ENCODE results near the gene HSF5.

HSF5 gene

GRCh38 chr17:58382108-58382871 is 105.9 kb downstream of the HSF5 start:
- DNase-seq: no peak

DNA sequence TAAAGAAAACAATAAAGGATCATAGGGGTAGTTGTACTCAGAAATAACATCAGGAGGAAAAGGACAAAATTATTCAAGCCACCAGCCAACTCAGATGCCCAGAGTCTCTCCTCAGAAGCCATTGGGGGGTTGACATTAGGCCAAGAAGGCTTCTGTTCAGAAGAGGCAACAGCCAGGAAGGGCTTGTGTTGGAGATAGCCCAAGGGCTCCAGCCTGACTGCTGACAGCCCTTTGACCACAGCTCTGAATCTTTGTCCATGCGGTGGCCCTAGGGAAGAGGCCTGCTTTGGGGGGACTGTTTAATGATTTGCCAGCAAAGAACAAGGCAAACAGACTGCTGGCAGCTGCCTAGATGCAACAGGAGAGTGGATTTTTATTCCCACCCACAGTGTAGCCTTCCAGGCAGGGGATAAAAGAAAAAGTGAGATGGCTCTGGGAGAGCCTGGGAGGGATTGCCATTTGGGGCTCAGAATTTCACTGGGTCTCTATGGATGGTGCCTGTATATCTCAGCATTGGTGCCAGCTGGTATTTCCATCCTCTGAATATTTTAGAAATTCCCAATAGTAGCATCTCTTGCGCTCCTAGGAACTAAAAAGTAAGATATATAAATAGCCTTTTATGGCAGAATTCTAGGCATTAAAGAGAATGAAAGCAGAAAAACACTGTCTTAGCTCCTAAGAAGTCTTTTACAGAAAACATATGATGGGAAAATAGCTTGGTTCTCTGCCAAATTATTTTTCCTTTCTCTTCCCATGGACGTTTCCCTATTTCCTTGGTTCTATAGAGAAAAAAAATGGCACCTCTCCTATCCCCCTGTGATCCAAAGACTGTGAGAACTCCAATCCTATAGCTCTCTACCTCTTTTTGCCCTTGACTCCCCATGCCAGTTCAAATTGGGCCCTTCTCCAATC is 106.8 kb downstream of the HSF5 start:
- no peak for DNase-seq

DNA sequence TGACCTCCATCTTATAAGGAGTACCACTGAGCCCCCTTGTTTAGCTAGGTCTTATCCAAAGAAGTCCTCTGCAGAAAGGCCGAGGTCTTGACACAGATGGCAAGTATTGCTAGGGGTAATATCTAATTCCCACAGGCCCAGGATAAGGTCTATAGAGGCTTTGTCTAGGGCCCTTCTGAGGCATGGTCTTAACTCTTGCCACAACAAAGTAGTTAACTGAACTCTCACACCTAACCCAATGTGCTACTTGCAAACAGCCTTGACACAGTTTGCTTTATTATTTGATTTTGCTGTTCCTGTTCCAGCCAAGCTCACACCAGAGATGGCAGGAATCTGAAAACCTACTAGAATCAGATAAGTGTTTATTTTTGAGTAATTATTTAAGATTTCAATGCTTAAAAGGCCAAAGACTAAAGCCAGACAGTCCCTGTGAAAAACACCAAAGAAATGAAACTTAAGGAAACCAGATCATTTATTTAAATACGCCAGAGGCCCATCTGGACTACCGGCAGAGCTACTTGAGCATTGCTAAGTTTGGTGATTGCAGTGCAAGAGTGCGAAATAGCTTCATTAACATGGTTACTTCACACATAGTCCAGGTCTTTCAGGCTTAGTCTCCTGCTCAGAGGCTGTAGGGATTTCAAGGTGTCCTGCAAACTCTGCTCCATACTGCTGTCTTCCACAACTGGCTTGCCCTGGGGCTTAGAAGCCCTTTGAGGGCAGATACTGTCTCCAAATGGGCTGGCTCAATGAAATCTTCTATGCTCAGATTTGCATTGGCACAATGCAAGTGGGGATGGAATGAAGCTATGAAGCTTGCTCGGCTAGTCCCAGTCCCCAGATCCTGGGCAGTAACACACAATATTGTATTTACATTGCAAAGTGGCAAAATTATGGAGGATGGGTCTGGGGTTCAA is 107.7 kb downstream of the HSF5 start:
- DNase-seq: no peak

- no peak for DNase-seq
Measured at GRCh38 chr17:58379511-58379824, 108.7 kb downstream of the HSF5 start.

DNA sequence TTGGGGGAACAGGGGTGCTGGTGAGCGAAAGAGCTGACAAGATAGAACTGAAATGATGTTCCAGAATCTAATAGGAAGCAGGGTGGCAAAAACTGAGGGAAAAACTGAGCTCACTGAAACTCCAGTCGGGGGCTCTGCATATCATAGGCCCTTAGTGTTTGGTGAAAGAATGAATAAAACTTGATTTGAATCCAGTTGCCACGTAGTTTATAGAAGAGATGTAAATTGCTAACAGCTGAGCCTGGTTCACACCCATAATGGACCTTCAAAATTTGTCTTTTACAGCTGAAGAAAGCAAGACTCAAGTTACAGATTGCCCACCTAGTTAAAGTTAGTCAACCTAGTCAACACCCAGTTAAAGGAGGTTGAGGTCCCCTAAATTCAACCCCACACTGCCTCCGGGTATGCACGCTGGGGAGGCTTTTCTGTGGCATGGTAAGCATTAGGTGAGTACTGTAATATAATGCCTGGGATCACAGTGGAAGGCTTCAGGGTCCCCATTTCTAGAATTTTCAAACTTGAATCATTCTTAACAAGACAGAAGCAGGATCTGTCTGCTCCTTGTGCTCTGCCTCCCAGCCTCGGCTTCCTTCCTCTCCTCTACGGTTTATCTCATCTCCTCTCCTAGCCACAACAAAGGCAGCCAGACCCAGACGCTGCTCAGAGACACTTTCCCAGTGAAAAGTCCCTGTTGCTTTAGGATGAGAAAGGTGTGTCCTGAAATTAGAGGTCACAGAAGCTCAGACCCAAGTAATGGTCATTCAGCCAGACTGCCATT is 109.3 kb downstream of the HSF5 start:
- no peak for DNase-seq

GRCh38 chr17:58377661-58378060 is 110.5 kb downstream of the HSF5 start:
- DNase-seq: no peak

GRCh38 chr17:58377093-58377601 is 111.1 kb downstream of the HSF5 start:
- no peak for DNase-seq

- DNase-seq: no peak
Measured at GRCh38 chr17:58376472-58377000, 111.7 kb downstream of the HSF5 start.

DNA sequence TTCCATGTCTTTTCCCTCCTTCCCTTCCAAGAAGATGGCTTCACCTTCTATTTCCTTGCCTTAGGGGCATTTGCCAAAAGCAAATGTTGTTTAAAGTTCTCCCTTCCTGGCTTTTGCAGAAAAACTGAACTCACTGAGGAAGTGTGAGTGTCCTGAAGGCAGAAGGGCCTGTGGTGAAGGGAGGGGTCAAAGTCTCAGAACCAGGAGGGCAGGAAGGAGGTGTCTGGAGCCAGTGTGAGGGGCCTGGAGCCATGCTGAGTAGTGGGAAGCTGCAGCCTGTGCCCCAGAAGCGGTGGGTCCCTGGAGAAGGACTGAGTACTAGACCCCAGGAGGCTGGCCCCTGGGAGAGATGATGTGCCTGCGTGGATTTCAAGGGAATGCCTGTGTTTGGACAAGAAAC is 112.4 kb downstream of the HSF5 start:
- DNase-seq: no peak

GRCh38 chr17:58375256-58375655 is 113.0 kb downstream of the HSF5 start:
- DNase-seq: no peak

DNA sequence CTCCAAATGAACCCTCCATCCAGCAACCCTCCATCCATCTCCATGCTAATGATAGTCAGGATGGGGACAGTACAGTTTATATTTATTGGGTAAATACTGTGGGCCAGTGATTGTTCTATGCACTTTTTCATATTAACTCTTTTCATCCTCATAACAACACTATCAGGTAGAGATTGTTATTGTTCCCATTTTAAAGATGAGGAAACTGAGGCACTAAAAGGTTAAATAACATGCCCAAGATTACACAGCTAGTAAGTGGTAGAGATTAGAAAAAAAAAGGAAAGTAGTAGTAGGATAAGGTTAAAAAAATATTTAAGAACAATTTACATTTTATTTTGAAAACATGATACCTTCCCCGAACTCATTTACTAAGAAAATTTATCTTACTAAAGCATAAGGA is 114.3 kb downstream of the HSF5 start:
- no peak for DNase-seq

GRCh38 chr17:58373003-58373402 is 115.2 kb downstream of the HSF5 start:
- DNase-seq: no peak

DNA sequence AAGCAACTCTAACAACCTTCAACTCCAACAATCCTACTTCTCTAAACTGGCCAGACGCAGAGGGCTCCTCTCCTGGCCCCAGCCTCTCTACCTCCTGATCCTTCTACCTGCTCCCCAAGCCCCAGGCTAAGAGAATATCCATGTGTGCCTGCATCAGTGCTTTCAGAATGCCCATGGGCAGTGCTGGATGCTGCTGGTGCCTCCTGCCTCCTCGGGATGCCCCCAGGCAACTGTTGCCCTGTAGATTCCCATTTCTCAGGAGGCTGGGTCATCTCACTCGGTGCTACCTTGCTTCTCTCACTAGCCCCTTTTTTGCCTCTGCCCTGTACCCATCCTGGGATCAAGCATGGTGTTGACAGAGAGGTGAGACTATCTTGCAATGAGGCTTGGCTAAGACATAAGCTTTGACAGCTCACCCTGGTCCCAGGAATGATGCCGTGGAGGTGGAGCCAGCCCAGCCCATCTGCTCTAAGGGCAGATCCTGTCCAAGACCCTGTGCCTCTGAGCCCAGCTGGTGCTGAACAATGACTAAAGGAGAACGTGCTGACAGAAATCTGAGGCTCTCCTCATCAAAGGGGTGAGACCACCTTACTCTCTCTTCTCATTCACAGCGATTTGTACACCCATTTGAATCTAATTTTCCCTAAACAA is 116.8 kb downstream of the HSF5 start:
- no peak for DNase-seq

DNA sequence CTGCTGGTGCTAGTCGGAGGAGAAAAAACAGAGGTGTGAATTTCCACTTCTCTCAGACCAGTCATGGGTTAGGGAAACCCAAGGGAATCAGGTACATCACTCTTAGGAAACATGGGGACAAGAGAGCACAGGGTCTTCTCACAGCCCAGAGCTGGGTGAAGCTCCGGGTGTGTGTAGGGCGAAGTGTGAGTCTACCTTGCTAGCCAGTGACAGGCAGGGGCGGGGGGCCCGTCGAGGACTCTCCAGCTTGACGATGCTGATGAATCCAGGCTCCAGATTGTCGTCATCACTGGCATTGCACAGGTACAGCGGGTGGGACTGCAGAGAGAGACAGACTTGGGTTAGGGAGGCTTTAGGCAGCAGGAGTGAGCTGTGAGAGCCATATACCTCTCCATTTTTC is 117.5 kb downstream of the HSF5 start:
- no peak for DNase-seq

GRCh38 chr17:58370309-58370708 is 117.9 kb downstream of the HSF5 start:
- DNase-seq: no peak
